Measurements from ENCODE around the gene CYP2C19.

GRCh38 chr10:94890264-94891022, 128.0 kb downstream of the CYP2C19 start:
- TF ChIP-seq CTCF (IDR thresholded peaks at IDR 0.05) (no peak), POLR2A (IDR thresholded peaks at IDR 0.05) (no peak), POLR2AphosphoS5 (IDR thresholded peaks at IDR 0.05) (no peak)

All from breast epithelium (tissue), 3 donors.